ENCODE results near the gene CD160. TPM values are rescaled to one million over a fixed set of nuclear protein-coding genes. Genes with fewer than 3 reads are reported as not detected.

CD160 gene
- total RNA-seq, 1 experiment from 2014 or later, result not detected

GRCh38 chr1:145782272-145783099, 63.2 kb downstream of the CD160 start:
- ChIA-PET POLR2A (ENCODE audit: low non-redundant PET) (no interaction called here), CTCF (no interaction called here)
- DNase-seq (ENCODE audit: low spot score), result no peak
- Histone ChIP-seq H3K9me3 (ENCODE audit: low read depth, low read length, poor library complexity, severe bottlenecking) (no peaks in the 10 kb centered on the region), H3K4me1 (ENCODE audit: insufficient read depth, low read length, poor library complexity, severe bottlenecking) (no peaks in the 10 kb centered on the region), H3K27me3 (replicated peaks; ENCODE audit: insufficient read depth, low read depth, low read length, poor library complexity) (no peaks in the 10 kb centered on the region), H3K36me3 (ENCODE audit: insufficient read depth, low read length, poor library complexity, severe bottlenecking) (no peaks in the 10 kb centered on the region), H3K4me3 (ENCODE audit: low read depth, low read length, poor library complexity, severe bottlenecking) (no peak overlapping the region), H3K27ac (ENCODE audit: low read depth, low read length, poor library complexity, severe bottlenecking) (no peak overlapping the region)
- intact Hi-C loops (cut with micrococcal nuclease; ENCODE audit: unreplicated experiment), result no loop called here
- no peak for TF ChIP-seq EZH2 (IDR thresholded peaks at IDR 0.05; ENCODE audit: borderline replicate concordance, low read depth, low read length, poor library complexity, severe bottlenecking)
- no peak for TF ChIP-seq CTCF (conservative IDR thresholded peaks at IDR 0.05; ENCODE audit: low read depth, low read length)
- no TSS peak for BruUV-seq (replicated peaks)

- H3K4me1 ChIP-seq (ENCODE audit: insufficient read depth, low read length, poor library complexity, severe bottlenecking), result no peaks in the 10 kb centered on the region
- H3K36me3 ChIP-seq (ENCODE audit: insufficient read depth, low read length, poor library complexity, severe bottlenecking), result no peaks in the 10 kb centered on the region
- TF ChIP-seq EZH2 (IDR thresholded peaks at IDR 0.05; ENCODE audit: borderline replicate concordance, low read depth, low read length, poor library complexity, severe bottlenecking) (no peak), CTCF (conservative IDR thresholded peaks at IDR 0.05; ENCODE audit: low read depth, low read length) (no peak)
- POLR2A ChIA-PET (ENCODE audit: low non-redundant PET), result no interaction called here
- H3K27ac ChIP-seq (ENCODE audit: low read depth, low read length, poor library complexity, severe bottlenecking), result no peak overlapping the region
- intact Hi-C loops (cut with micrococcal nuclease; ENCODE audit: unreplicated experiment), result no loop called here
- CTCF ChIA-PET, result no interaction called here
- H3K4me3 ChIP-seq (ENCODE audit: low read depth, low read length, poor library complexity, severe bottlenecking), result no peak overlapping the region
- H3K27me3 ChIP-seq (replicated peaks; ENCODE audit: insufficient read depth, low read depth, low read length, poor library complexity), result no peaks in the 10 kb centered on the region
- no TSS peak for BruUV-seq (replicated peaks)
- DNase-seq (ENCODE audit: low spot score), result no peak
- no peaks in the 10 kb centered on the region for H3K9me3 ChIP-seq (ENCODE audit: low read depth, low read length, poor library complexity, severe bottlenecking)
These were observed 65.1 kb downstream of the CD160 start for GRCh38 chr1:145784409-145784808.

- ChIA-PET POLR2A (ENCODE audit: low non-redundant PET) (no interaction called here), CTCF (no interaction called here)
- no peak for TF ChIP-seq EZH2 (IDR thresholded peaks at IDR 0.05; ENCODE audit: borderline replicate concordance, low read depth, low read length, poor library complexity, severe bottlenecking)
- no peak for TF ChIP-seq CTCF (conservative IDR thresholded peaks at IDR 0.05; ENCODE audit: low read depth, low read length)
- intact Hi-C loops (cut with micrococcal nuclease; ENCODE audit: unreplicated experiment), result no loop called here
- Histone ChIP-seq H3K27ac (ENCODE audit: low read depth, low read length, poor library complexity, severe bottlenecking) (no peak overlapping the region), H3K4me3 (ENCODE audit: low read depth, low read length, poor library complexity, severe bottlenecking) (no peak overlapping the region), H3K36me3 (ENCODE audit: insufficient read depth, low read length, poor library complexity, severe bottlenecking) (no peaks in the 10 kb centered on the region), H3K27me3 (replicated peaks; ENCODE audit: insufficient read depth, low read depth, low read length, poor library complexity) (no peaks in the 10 kb centered on the region), H3K9me3 (ENCODE audit: low read depth, low read length, poor library complexity, severe bottlenecking) (no peaks in the 10 kb centered on the region), H3K4me1 (ENCODE audit: insufficient read depth, low read length, poor library complexity, severe bottlenecking) (no peaks in the 10 kb centered on the region)
- no peak for DNase-seq (ENCODE audit: low spot score)
- BruUV-seq (replicated peaks), result no TSS peak
These were observed 66.2 kb downstream of the CD160 start for GRCh38 chr1:145785547-145785946.

All from A673 (cell line).